Dendritic cell treated with granulocyte-macrophage colony-stimulating factor and Interleukin-4, amounts not matched to agents 40 ng/mL and 50 ng/mL, for 4 days (primary cell): Measurements from ENCODE around the gene FBXO39.
"Not testable (repeated sequence)": the region's sequence is repeated elsewhere in the genome, so short reads cannot be mapped to it uniquely, and the experiment has no call there.

ENCODE experiments used
- H3K27ac Mint-ChIP-seq: one replicate; pipeline ENCODE4 v1.8.0; 2022; ENCODE audit warnings: mild to moderate bottlenecking, mixed read lengths
- H3K27me3 Mint-ChIP-seq: one replicate; pipeline ENCODE4 v1.8.0; 2022; ENCODE audit warnings: mild to moderate bottlenecking, mixed read lengths
- H3K36me3 Mint-ChIP-seq: one replicate; pipeline ENCODE4 v1.8.0; 2022; ENCODE audit warnings: low read depth, mixed read lengths
- H3K4me1 Mint-ChIP-seq: one replicate; pipeline ENCODE4 v1.8.0; 2022; ENCODE audit warnings: low read depth, mixed read lengths
- H3K4me3 Mint-ChIP-seq: one replicate; pipeline ENCODE4 v1.8.0; 2022; ENCODE audit warnings: mild to moderate bottlenecking, moderate library complexity, mixed read lengths
- H3K9me3 Mint-ChIP-seq: one replicate; pipeline ENCODE4 v1.8.0; 2022; ENCODE audit warnings: mixed read lengths
- intact Hi-C: fragments of 100-400 bp; cut with micrococcal nuclease; formaldehyde crosslinking; loops from one replicate; pipeline ENCODE4 v1.15.0; 2022

The FBXO39 gene

DNA sequence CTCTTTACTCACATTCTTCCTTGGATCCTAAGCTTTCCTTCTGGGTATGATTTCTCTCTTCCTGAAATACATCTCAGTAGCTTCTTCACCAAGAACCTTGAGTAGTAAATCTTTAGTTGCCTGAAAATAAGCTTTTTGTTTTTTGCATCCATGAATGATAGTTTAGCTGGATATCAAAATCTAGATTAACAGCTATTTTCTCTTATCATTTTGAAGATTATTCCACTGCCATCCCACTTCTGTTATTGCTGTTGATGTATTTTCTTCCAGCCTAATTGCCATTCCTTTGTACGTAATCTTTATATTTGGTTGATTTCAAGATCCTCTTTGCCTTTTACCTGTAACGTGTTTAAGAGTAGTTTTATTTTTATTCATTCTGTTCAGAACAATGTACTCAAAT is 7.6 kb upstream of the FBXO39 start:
- Mint-ChIP-seq H3K36me3 (peaks cover 100% of the 10 kb centered on the region), H3K27ac (no peak overlapping the region), H3K4me1 (no peaks in the 10 kb centered on the region), H3K27me3 (peaks cover 4% of the 10 kb centered on the region), H3K4me3 (no peak overlapping the region), H3K9me3 (peaks cover 52% of the 10 kb centered on the region)
- intact Hi-C loops = no loop called here

DNA sequence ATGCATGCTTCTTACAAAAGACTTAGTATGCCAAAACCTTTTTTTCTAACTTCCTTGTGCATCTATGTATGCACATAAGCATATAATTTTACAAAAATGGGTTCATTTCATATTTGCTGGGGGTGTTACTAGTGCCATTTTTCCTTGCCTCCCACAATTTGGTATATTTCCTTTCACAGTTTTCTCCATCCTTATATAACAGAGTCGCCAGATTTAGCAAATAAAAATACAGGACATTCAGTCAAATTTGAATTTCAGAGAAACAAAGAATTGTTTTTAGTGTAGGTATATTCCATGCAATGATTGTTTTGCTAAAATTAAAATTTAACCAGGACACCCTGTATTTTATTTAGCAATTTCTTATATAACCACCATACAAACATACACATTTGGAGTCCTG is 4.0 kb upstream of the FBXO39 start:
- intact Hi-C loops = no loop called here
- peaks cover 77% of the 10 kb centered on the region for H3K36me3 Mint-ChIP-seq
- H3K4me3 Mint-ChIP-seq = no peak overlapping the region
- H3K9me3 Mint-ChIP-seq = peaks cover 49% of the 10 kb centered on the region
- peaks cover 10% of the 10 kb centered on the region for H3K4me1 Mint-ChIP-seq
- peaks cover 38% of the 10 kb centered on the region for H3K27me3 Mint-ChIP-seq
- no peak overlapping the region for H3K27ac Mint-ChIP-seq

DNA sequence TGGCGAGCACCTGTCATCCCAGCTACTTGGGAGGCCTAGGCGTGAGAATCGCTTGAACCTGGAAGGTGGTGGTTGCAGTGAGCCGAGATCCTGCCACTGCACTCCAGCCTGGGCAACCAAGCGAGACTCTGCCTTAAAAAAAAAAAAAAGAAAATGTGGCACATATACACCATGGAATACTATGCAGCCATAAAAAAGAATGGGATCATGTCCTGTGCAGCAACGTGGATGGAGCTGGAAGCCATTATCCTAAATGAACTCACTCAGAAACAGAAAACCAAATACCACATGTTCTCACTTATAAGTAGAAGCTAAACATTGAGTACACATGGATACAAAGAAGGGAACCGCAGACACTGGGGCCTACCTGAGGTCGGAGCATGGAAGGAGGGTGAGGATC is 1.1 kb upstream of the FBXO39 start:
- Mint-ChIP-seq H3K9me3 (peaks cover 26% of the 10 kb centered on the region), H3K36me3 (peaks cover 48% of the 10 kb centered on the region), H3K27me3 (peaks cover 62% of the 10 kb centered on the region), H3K4me1 (peaks cover 22% of the 10 kb centered on the region)
- H3K27ac Mint-ChIP-seq, H3K4me3 Mint-ChIP-seq, intact Hi-C loops: not testable (repeated sequence)

DNA sequence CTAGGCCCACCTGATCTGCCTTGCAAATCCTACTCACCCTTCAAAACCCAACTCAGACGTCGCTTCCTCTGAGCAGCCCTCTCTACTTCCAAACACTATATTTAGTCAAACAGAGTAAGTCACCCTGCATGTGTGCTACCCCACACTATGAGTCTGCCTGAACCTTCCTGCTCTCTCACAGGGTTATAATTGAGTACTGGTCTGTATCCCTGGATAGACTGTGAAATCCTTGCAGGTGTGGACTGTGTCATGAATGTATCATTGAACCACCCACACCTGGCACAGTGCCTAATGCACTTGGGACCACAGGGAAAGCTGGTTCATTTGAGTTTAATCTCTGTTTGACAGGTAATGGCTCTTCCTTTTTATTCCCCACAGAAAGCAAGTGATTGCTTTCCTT is 3.4 kb downstream of the FBXO39 start:
- Mint-ChIP-seq H3K9me3 (peaks cover 6% of the 10 kb centered on the region), H3K4me1 (peaks cover 22% of the 10 kb centered on the region), H3K36me3 (peaks cover 3% of the 10 kb centered on the region), H3K27me3 (peaks cover 84% of the 10 kb centered on the region), H3K4me3 (no peak overlapping the region), H3K27ac (no peak overlapping the region)
- intact Hi-C loops = no loop called here

DNA sequence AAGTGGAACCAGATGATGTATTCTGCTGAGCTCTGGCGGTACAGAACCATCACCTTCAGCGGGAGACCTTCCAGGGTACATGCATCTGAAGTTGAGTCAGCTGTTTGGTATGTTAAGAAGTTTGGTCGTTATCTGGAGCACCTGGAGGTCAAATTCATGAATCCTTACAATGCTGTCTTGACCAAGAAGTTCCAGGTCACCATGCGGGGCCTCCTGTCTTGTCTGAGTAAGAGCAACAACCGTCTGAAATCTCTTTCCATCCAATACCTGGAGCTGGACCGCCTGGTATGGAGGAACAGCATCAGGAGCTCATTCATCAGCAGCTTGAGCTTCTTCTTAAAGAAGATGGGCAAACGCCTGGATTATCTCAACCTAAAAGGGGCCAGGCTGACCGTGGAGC is 4.0 kb downstream of the FBXO39 start:
- intact Hi-C loops = no loop called here
- no peak overlapping the region for H3K4me3 Mint-ChIP-seq
- H3K36me3 Mint-ChIP-seq = no peaks in the 10 kb centered on the region
- H3K4me1 Mint-ChIP-seq = peaks cover 22% of the 10 kb centered on the region
- peaks cover 80% of the 10 kb centered on the region for H3K27me3 Mint-ChIP-seq
- H3K27ac Mint-ChIP-seq = no peak overlapping the region
- no peaks in the 10 kb centered on the region for H3K9me3 Mint-ChIP-seq

DNA sequence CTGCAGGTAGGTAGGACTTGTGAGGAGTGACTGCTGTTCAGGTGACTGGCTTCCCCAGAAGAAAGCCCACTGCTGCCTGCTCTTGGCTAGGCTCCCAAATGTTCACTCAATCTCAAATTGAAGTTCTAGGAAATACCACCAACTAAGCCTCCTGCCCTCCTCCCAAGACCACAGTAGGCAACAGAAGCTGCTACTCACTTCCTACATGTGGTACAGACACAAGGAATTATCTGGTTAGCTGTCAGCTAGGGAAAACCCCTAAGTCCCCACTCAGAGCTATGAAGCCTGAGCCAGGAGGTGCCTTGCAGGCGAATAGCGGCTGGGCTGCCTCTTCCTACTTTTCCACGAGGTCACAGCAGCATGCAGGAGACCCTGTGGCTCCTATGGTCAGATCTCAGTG is 4.9 kb downstream of the FBXO39 start:
- Mint-ChIP-seq H3K27ac (no peak overlapping the region), H3K9me3 (no peaks in the 10 kb centered on the region), H3K4me1 (peaks cover 16% of the 10 kb centered on the region), H3K4me3 (no peak overlapping the region), H3K27me3 (peaks cover 80% of the 10 kb centered on the region), H3K36me3 (no peaks in the 10 kb centered on the region)
- intact Hi-C loops = no loop called here

DNA sequence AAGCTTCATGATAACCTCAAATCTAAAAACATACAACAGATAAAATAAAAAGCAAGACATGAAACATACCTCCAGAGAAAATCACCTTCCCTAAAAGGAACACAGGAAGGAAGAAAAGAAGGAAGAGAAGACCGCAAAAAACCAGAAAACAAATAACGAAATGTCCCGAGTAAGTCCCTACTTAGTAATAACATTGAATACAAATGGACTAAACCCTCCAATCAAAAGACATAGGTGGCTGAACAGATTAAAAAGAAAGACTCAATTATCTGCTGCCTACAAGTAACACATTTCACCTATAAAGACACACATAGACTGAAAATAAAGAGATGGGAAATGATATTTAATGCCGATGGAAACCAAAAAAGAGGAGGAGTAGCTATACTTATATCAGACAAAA is 6.2 kb downstream of the FBXO39 start:
- Mint-ChIP-seq H3K4me3 (no peak overlapping the region), H3K9me3 (no peaks in the 10 kb centered on the region), H3K4me1 (peaks cover 20% of the 10 kb centered on the region), H3K36me3 (no peaks in the 10 kb centered on the region), H3K27me3 (peaks cover 78% of the 10 kb centered on the region), H3K27ac (no peak overlapping the region)
- intact Hi-C loops = no loop called here

DNA sequence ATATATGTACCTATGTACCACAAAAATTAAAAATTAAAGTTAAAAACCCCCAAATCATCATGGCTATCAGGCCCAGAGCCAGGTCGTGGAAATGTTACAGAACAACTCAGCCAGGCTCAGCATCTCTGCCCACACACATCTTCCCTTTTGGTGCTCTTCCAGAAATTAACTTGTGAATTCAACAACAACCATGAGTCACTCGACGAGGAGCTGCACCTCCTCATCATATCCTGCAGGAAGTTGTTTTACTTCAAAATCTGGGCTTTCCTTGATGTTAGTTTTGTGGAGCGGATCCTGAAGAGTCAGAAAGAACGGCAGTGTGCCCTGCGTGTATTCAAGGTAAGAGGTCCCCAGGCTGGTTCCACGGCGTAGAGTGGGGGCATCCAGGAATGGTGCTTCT is 10.6 kb downstream of the FBXO39 start:
- Mint-ChIP-seq H3K27ac (no peak overlapping the region), H3K27me3 (peaks cover 63% of the 10 kb centered on the region), H3K4me3 (no peak overlapping the region), H3K36me3 (no peaks in the 10 kb centered on the region), H3K9me3 (no peaks in the 10 kb centered on the region), H3K4me1 (peaks cover 13% of the 10 kb centered on the region)
- intact Hi-C loops = no loop called here

DNA sequence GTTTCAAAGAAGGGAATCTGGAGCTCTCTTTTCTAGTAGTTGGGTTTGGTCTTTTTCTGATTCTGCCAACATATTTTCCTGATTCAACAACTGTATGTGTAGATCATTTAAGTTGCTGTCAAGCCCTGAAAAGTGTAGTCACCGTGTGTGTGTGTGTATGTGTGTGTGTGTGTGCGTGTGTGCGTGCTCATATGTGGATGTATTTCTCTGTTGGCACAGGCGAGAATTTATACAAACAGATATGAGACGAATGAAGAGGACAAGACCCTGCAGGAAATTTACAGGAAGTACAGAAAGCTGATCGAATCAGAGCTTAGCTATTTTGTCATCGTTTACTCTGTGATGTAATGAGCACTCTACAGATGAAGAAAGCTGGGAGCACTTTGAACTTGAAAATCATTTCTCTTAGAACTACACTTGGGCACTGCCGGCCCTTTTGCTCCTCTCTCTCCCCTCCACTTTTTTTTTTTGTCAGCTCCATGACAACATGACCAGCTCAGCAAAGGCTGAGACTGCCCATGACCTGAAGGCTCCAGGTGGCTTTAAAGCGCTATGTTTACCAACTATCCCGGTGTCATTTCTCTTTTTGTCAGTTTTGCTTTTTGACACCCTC is 11.2 kb downstream of the FBXO39 start:
- peaks cover 61% of the 10 kb centered on the region for H3K27me3 Mint-ChIP-seq
- intact Hi-C loops = no loop called here

DNA sequence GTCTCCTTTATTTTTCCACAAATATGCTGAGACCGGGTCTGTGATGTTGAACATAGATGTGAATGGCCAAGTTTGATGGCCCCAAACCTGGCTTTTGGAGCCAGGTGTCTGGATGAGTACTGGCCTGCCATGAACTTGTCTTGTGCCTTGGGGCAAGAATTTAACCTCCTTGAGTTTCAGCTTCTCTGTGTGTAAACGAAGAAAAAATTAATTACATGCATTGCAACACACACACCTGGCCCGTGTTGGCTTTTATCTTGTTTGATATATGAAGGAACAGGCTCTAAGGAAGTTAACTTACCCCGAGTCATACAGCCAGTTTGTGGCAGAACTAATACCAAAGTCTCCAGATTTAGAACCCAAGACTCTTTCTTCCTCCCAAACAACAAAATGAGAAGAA is 13.1 kb downstream of the FBXO39 start:
- no peaks in the 10 kb centered on the region for H3K36me3 Mint-ChIP-seq
- H3K4me3 Mint-ChIP-seq = no peak overlapping the region
- H3K27me3 Mint-ChIP-seq = peaks cover 47% of the 10 kb centered on the region
- no peaks in the 10 kb centered on the region for H3K9me3 Mint-ChIP-seq
- H3K27ac Mint-ChIP-seq = no peak overlapping the region
- H3K4me1 Mint-ChIP-seq = peaks cover 13% of the 10 kb centered on the region
- intact Hi-C loops = no loop called here

More for the DNA sequence above, 11.2 kb downstream of the FBXO39 start:
- H3K27ac Mint-ChIP-seq = no peak overlapping the region
- no peaks in the 10 kb centered on the region for H3K9me3 Mint-ChIP-seq
- H3K36me3 Mint-ChIP-seq = no peaks in the 10 kb centered on the region
- peaks cover 13% of the 10 kb centered on the region for H3K4me1 Mint-ChIP-seq
- no peak overlapping the region for H3K4me3 Mint-ChIP-seq

DNA sequence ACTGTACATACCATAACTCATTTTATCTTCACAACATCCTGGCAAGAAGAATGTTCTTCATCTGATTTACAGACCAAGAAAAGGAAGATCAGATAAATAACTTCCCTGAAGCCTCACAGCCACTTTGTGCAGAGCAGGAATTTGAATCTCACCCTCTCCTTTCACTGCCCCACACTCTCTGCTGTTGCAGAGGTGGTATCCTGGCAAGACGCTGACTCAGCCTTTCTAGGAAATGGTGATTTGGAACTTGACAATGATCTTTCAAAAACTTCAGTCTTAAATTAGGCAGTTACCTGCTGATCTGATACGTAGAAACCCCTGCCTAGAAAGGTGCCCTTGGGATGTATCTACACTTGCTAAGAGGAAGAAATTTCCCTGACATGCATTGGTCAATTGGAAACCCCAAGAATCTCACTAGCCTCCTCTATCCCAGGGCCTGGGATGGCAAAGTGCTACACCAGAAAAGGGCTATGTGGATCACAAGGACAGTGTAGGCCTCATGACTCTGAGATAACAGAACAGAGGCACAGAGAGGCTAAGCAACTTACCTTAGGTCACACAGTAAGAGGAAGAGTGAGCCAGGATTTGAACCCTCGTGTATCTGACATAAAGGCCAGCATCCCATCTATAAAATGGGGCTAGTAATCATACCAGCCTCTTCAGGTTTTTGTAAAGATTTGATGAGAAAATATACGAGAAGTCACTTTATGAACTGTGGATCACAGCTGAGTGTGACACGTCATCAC is 17.9 kb downstream of the FBXO39 start:
- Mint-ChIP-seq H3K4me3 (no peak overlapping the region), H3K36me3 (no peaks in the 10 kb centered on the region), H3K9me3 (no peaks in the 10 kb centered on the region), H3K27ac (no peak overlapping the region), H3K4me1 (no peaks in the 10 kb centered on the region), H3K27me3 (peaks cover 17% of the 10 kb centered on the region)
- intact Hi-C loops = no loop called here

DNA sequence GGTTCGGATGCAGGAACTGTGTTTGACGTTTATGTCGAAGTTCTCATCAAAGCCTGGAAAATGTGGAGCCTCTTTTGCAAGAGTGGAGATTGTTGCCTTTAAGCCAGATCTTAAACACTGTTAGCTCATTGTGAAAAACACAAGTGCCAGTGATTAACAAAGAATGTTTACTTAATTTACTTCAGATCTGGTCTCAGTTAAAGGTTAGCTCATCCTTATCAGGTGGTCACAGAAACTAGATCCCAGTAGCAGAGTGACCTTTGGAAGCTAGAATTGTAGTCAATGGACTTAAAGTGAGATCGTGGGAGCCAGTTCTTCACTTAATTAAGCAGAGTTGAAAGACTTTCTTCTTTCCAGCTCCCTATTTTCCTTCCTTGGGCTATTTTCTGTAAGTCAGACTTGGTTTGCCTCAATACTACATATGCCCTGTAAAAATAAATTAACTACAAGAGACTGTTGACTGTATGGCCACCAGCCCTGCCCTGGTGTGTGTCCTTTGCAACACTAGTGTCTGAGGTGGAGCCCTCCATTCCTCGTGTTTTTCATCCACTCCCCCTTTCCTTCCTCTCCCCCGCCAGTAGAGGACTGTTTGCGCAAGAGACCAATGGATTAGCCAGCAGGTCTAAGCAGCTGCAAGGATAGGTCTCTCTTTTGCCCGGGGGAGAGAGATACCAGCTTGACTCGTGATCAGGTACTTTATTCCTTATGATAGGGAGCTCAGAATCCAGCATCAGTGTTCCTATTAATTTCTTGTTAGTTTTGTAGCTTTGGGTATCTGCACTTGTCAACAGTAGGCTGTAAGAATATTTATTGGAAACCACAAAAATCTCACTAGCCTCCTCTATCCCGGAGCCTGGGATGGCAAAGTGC is 20.2 kb downstream of the FBXO39 start:
- intact Hi-C loops = no loop called here
- Mint-ChIP-seq H3K27me3 (peaks cover 15% of the 10 kb centered on the region), H3K27ac (no peak overlapping the region), H3K4me1 (no peaks in the 10 kb centered on the region), H3K4me3 (no peak overlapping the region), H3K36me3 (no peaks in the 10 kb centered on the region), H3K9me3 (no peaks in the 10 kb centered on the region)

DNA sequence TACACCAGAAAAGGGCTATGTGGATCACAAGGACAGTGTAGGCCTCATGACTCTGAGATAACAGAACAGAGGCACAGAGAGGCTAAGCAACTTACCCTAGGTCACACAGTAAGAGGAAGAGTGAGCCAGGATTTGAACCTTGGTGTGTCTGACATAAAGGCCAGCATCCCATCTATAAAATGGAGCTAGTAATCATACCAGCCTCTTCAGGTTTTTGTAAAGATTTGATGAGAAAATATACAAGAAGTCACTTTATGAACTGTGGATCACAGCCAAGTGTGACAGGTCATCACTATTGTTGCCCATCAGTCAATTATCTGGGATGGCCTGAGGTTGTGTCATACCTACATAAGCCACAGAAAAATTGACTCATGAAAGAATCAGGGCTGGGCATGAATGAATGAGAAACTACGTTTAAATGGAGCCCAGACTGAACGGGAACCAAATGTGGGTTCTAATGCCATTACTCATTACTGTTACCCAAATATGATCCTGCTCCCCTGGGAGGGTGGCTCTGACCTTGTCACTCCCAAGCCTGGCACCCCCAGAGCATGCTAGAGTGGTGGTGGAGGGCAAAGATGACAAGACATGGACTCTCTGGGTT is 21.0 kb downstream of the FBXO39 start:
- Mint-ChIP-seq H3K27me3 (peaks cover 12% of the 10 kb centered on the region), H3K4me3 (no peak overlapping the region), H3K27ac (no peak overlapping the region), H3K9me3 (no peaks in the 10 kb centered on the region), H3K4me1 (no peaks in the 10 kb centered on the region), H3K36me3 (no peaks in the 10 kb centered on the region)
- intact Hi-C loops = no loop called here
